Astrocyte (in vitro differentiated cells and primary cell): ENCODE data around the gene MECP2.

ENCODE experiments used
- EZH2 ChIP-seq: IDR thresholded peaks from 2 replicates; pipeline ENCODE4 v1.6.1; 2012; ENCODE audit warnings: mild to moderate bottlenecking, low read length, inconsistent platforms; ENCODE audit not compliant: insufficient read depth
- TF ChIP-seq, protein P1 (sequence below): IDR thresholded peaks from 2 replicates; pipeline ENCODE4 v1.5.1; 2011; ENCODE audit warnings: low read depth, mild to moderate bottlenecking, inconsistent platforms, low read length, moderate library complexity; ENCODE audit not compliant: insufficient read depth

DNA sequence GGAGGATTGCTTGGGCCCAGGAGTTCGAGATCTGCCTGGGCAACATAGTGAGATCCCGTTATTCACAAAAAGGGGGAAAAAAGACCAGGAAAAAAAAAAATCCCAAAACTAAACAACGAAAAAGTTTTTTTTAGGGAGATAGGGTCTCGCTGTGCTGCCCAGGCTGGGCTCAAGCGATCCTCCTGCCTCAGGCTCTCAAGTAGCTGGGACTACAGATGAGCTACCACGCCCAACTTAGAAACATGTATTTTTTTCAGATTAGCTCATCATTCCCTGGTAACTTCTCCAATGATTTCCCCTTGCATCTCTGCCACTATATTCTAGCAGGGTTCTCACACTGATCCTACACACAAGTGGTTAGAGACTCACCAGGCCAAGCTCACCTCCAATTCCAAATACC lies 53.4 kb downstream of the MECP2 start:
- TF ChIP-seq EZH2 = no peak
- TF ChIP-seq, protein P1, sequence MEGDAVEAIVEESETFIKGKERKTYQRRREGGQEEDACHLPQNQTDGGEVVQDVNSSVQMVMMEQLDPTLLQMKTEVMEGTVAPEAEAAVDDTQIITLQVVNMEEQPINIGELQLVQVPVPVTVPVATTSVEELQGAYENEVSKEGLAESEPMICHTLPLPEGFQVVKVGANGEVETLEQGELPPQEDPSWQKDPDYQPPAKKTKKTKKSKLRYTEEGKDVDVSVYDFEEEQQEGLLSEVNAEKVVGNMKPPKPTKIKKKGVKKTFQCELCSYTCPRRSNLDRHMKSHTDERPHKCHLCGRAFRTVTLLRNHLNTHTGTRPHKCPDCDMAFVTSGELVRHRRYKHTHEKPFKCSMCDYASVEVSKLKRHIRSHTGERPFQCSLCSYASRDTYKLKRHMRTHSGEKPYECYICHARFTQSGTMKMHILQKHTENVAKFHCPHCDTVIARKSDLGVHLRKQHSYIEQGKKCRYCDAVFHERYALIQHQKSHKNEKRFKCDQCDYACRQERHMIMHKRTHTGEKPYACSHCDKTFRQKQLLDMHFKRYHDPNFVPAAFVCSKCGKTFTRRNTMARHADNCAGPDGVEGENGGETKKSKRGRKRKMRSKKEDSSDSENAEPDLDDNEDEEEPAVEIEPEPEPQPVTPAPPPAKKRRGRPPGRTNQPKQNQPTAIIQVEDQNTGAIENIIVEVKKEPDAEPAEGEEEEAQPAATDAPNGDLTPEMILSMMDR = no peak
